Measurements from ENCODE around the gene GPAT3. TPM values are rescaled to one million over a fixed set of nuclear protein-coding genes. Genes with fewer than 3 reads are reported as not detected.
"Not testable (repeated sequence)": the region's sequence is repeated elsewhere in the genome, so short reads cannot be mapped to it uniquely, and the experiment has no call there.

The GPAT3 gene
- total RNA-seq, 2 donors from 2014 or later: 1.8 to 4.3 TPM

DNA sequence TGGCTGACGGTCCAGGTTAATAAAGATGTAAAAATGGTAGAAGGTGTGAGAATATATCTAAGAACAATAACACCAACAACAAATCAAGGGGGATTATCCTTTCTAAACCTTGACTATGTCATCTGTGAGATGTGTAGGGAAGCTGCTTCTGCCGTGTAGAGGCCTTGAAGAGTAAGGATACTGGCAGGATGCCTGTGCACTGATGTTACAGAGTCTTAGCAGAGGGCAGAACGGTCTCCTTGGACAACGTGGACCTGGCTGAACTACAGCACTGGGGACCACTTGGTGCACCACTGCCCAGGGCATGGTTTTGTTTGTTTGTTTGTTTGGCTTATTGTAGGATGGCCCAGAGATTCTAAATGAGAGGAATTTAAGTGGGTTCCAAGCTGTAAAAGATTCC is 33.5 kb downstream of the GPAT3 start:
- WGBS, 2 donors: 57 to 71% methylated on average over 4 of the region's 4 CpGs
- Histone ChIP-seq H3K36me3 (replicated peaks in 1 of 2; ENCODE audit: insufficient read depth in 1 of 2, low read depth in 2 of 2) (no peaks in the 10 kb centered on the region), H3K27ac (no peak overlapping the region), H3K27me3 (no peaks in the 10 kb centered on the region), H3K4me1 (no peaks in the 10 kb centered on the region), H3K9me3 (no peaks in the 10 kb centered on the region), H3K4me3 (no peak overlapping the region)
- no peak for DNase-seq
- no peak for ATAC-seq
- intact Hi-C loops (cut with DNase I): no loop called here
- TF ChIP-seq, protein P1, sequence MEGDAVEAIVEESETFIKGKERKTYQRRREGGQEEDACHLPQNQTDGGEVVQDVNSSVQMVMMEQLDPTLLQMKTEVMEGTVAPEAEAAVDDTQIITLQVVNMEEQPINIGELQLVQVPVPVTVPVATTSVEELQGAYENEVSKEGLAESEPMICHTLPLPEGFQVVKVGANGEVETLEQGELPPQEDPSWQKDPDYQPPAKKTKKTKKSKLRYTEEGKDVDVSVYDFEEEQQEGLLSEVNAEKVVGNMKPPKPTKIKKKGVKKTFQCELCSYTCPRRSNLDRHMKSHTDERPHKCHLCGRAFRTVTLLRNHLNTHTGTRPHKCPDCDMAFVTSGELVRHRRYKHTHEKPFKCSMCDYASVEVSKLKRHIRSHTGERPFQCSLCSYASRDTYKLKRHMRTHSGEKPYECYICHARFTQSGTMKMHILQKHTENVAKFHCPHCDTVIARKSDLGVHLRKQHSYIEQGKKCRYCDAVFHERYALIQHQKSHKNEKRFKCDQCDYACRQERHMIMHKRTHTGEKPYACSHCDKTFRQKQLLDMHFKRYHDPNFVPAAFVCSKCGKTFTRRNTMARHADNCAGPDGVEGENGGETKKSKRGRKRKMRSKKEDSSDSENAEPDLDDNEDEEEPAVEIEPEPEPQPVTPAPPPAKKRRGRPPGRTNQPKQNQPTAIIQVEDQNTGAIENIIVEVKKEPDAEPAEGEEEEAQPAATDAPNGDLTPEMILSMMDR (IDR thresholded peaks at IDR 0.05): no peak
- TF ChIP-seq POLR2A (IDR thresholded peaks at IDR 0.05): no peak

DNA sequence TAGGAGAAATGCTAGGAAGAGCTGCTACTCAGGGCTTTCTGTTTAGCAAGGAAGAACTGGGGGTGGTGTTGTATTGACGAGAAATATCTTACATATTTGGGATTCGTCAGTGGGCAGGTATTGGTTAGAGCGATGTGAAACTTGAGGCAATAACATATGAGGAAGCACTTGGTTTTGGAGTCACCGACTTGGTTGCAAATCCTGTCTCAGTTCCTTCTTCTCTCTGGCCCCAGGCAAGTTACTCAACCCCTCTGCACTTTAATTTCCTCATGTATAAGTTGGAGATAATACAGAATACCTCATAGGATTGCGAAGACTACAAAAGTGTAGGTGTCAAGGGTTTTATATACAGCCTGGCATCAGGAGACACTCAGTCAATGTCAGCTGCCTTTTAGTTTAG is 34.1 kb downstream of the GPAT3 start:
- TF ChIP-seq, protein P1 (IDR thresholded peaks at IDR 0.05): no peak
- TF ChIP-seq POLR2A (IDR thresholded peaks at IDR 0.05): no peak
- no peak overlapping the region for H3K27ac ChIP-seq
- H3K4me3 ChIP-seq: no peak overlapping the region
- H3K4me1 ChIP-seq: no peaks in the 10 kb centered on the region
- WGBS, 2 donors: 64 to 90% methylated on average over 5 of the region's 5 CpGs
- H3K36me3 ChIP-seq (replicated peaks in 1 of 2; ENCODE audit: insufficient read depth in 1 of 2, low read depth in 2 of 2): no peaks in the 10 kb centered on the region
- ATAC-seq: no peak
- no peaks in the 10 kb centered on the region for H3K9me3 ChIP-seq
- intact Hi-C loops (cut with DNase I): no loop called here
- DNase-seq: peak in 1 of 4 donors; percentile 22
- H3K27me3 ChIP-seq: no peaks in the 10 kb centered on the region

DNA sequence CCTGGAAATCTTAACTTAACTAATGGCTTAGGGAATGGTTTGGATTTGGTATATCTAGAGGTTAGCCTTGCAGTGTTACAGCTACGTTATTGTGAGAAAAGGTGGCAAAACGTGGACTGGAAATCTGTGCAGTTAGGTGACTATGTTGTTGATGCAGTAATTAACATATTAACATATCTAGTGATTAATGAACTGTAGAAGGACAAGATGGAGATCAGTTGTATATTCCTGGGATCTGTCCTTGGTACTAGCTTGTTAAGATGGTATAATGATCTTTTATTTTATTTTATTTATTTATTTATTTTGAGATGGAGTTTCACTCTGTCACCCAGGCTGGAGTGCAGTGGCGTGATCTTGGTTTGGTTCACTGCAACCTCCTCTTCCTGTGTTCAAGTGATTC is 36.9 kb downstream of the GPAT3 start:
- intact Hi-C loops (cut with DNase I): no loop called here
- no peak for TF ChIP-seq POLR2A (IDR thresholded peaks at IDR 0.05)
- TF ChIP-seq, protein P1 (IDR thresholded peaks at IDR 0.05): no peak
- no peaks in the 10 kb centered on the region for H3K36me3 ChIP-seq (replicated peaks in 1 of 2; ENCODE audit: insufficient read depth in 1 of 2, low read depth in 2 of 2)
- H3K27ac ChIP-seq: no peak overlapping the region
- WGBS, 2 donors: 66 to 70% methylated on average over 3 of the region's 3 CpGs
- no peak for DNase-seq
- no peak overlapping the region for H3K4me3 ChIP-seq
- H3K9me3 ChIP-seq: no peaks in the 10 kb centered on the region
- no peak for ATAC-seq
- no peaks in the 10 kb centered on the region for H3K4me1 ChIP-seq
- H3K27me3 ChIP-seq: no peaks in the 10 kb centered on the region

DNA sequence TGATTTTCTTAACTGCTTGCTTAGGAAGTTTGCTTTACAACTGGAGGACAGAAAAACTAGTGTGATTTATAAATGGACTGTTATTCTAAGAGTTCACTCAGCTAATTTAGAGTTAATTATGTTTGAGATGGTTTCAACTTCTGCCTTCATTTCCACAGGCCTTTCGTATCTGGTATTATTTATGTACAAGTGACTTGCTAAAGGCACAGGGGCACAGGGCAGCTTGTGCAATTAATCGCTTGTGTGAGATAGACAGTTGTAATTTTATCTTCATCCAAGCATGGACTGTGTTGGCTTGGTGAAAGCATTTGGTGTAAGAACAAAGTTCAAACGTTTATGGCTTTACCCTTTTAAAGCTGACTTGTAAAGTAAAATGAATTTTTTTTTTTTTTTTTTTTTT is 38.3 kb downstream of the GPAT3 start:
- DNase-seq: no peak
- H3K27ac ChIP-seq: no peak overlapping the region
- intact Hi-C loops (cut with DNase I): no loop called here
- TF ChIP-seq, protein P1 (IDR thresholded peaks at IDR 0.05): no peak
- no peak for TF ChIP-seq POLR2A (IDR thresholded peaks at IDR 0.05)
- H3K27me3 ChIP-seq: no peaks in the 10 kb centered on the region
- H3K4me3 ChIP-seq: no peak overlapping the region
- WGBS, 2 donors: 49 to 57% methylated on average over 3 of the region's 3 CpGs
- H3K36me3 ChIP-seq (replicated peaks in 1 of 2; ENCODE audit: insufficient read depth in 1 of 2, low read depth in 2 of 2): no peaks in the 10 kb centered on the region
- ATAC-seq: no peak
- no peaks in the 10 kb centered on the region for H3K9me3 ChIP-seq
- no peaks in the 10 kb centered on the region for H3K4me1 ChIP-seq

DNA sequence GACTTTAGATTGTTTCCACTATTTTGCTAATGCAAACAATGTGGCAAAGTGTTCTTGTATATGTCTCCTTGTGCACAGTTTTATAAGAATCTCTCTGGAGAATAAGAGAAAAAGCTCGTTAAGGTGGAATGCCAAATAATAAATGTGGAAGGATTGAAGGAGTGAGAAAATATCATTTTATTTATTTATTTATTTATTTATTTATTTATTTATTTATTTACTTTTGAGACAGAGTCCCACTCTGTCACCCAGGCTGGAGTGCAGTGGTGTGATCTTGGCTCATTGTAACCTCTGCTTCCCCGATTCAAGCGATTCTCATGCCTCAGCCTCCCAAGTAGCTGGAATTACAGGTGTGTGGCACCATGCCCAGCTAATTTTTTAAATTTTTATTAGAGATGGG is 40.3 kb downstream of the GPAT3 start:
- H3K27me3 ChIP-seq; H3K36me3 ChIP-seq (replicated peaks in 1 of 2; ENCODE audit: insufficient read depth in 1 of 2, low read depth in 2 of 2); ATAC-seq; H3K9me3 ChIP-seq; H3K4me1 ChIP-seq; H3K27ac ChIP-seq; H3K4me3 ChIP-seq; intact Hi-C loops (cut with DNase I); DNase-seq: not testable (repeated sequence)
- 88 to 89% methylated on average over 3 of the region's 3 CpGs for WGBS, 2 donors

Measured in body of pancreas (tissue), 4 donors.